ENCODE measurements around the gene L3MBTL4. TPM values are rescaled to one million over a fixed set of nuclear protein-coding genes. Genes with fewer than 3 reads are reported as not detected.

Gene L3MBTL4
- total RNA-seq, 1 experiment from 2014 or later: 1.4 TPM

GRCh38 chr18:6146307-6146661 is 268.4 kb downstream of the L3MBTL4 start:
- TF ChIP-seq AFF4 (CRISPR knock-in tag; IDR thresholded peaks at IDR 0.05; ENCODE audit: borderline replicate concordance) (no peak), NR2C2 (CRISPR knock-in tag; IDR thresholded peaks at IDR 0.05) (no peak), GTF2I (CRISPR knock-in tag; conservative IDR thresholded peaks at IDR 0.05) (no peak), ZNF671 (CRISPR knock-in tag; IDR thresholded peaks at IDR 0.05) (no peak), RELA (CRISPR knock-in tag; IDR thresholded peaks at IDR 0.05; ENCODE audit: borderline replicate concordance) (no peak), ZNF416 (CRISPR knock-in tag; IDR thresholded peaks at IDR 0.05) (no peak), ERG (CRISPR knock-in tag; IDR thresholded peaks at IDR 0.05) (no peak), TP53 (CRISPR knock-in tag; IDR thresholded peaks at IDR 0.05) (no peak), RORB (CRISPR knock-in tag; IDR thresholded peaks at IDR 0.05) (no peak)
- TF ChIP-seq, protein P1, sequence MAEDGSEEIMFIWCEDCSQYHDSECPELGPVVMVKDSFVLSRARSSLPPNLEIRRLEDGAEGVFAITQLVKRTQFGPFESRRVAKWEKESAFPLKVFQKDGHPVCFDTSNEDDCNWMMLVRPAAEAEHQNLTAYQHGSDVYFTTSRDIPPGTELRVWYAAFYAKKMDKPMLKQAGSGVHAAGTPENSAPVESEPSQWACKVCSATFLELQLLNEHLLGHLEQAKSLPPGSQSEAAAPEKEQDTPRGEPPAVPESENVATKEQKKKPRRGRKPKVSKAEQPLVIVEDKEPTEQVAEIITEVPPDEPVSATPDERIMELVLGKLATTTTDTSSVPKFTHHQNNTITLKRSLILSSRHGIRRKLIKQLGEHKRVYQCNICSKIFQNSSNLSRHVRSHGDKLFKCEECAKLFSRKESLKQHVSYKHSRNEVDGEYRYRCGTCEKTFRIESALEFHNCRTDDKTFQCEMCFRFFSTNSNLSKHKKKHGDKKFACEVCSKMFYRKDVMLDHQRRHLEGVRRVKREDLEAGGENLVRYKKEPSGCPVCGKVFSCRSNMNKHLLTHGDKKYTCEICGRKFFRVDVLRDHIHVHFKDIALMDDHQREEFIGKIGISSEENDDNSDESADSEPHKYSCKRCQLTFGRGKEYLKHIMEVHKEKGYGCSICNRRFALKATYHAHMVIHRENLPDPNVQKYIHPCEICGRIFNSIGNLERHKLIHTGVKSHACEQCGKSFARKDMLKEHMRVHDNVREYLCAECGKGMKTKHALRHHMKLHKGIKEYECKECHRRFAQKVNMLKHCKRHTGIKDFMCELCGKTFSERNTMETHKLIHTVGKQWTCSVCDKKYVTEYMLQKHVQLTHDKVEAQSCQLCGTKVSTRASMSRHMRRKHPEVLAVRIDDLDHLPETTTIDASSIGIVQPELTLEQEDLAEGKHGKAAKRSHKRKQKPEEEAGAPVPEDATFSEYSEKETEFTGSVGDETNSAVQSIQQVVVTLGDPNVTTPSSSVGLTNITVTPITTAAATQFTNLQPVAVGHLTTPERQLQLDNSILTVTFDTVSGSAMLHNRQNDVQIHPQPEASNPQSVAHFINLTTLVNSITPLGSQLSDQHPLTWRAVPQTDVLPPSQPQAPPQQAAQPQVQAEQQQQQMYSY (CRISPR knock-in tag; IDR thresholded peaks at IDR 0.05): no peak
- Mint-ChIP-seq H3K9me3 (peaks cover 4% of the 10 kb centered on the region), H3K4me1 (no peaks in the 10 kb centered on the region; the same call in 1 of the 2 replicates), H3K27me3 (ENCODE audit: low read depth) (no peaks in the 10 kb centered on the region; the same call in 1 of the 2 replicates), H3K4me3 (no peak overlapping the region), H3K36me3 (no peaks in the 10 kb centered on the region), H3K27ac (no peak overlapping the region)
- ChIA-PET POLR2A (no interaction called here), CTCF (interaction anchor here (1.5 kb wide), 1 partner anchor 73 kb away, joined by 6 read pairs; no protein-coding TSS in a partner anchor)
- ATAC-seq: peak; percentile 32
- DNase-seq (ENCODE audit: low spot score): no peak

GRCh38 chr18:6145645-6146306 is 268.9 kb downstream of the L3MBTL4 start:
- Mint-ChIP-seq H3K36me3 (no peaks in the 10 kb centered on the region), H3K27me3 (ENCODE audit: low read depth) (no peaks in the 10 kb centered on the region; the same call in 1 of the 2 replicates), H3K4me3 (no peak overlapping the region), H3K9me3 (peaks cover 4% of the 10 kb centered on the region), H3K4me1 (no peaks in the 10 kb centered on the region; the same call in 1 of the 2 replicates), H3K27ac (no peak overlapping the region)
- DNase-seq (ENCODE audit: low spot score) (peak; percentile 14), ATAC-seq (peak; percentile 61)
- ChIA-PET CTCF (interaction anchor here (1.5 kb wide), 1 partner anchor 74 kb away, joined by 6 read pairs; no protein-coding TSS in a partner anchor), POLR2A (no interaction called here)
- no peak for TF ChIP-seq IRF2 (CRISPR knock-in tag; IDR thresholded peaks at IDR 0.05; ENCODE audit: borderline replicate concordance, low read depth)
- TF ChIP-seq STAT6 (CRISPR knock-in tag; conservative IDR thresholded peaks at IDR 0.05; ENCODE audit: low read depth): no peak
- TF ChIP-seq IRF1 (CRISPR knock-in tag; IDR thresholded peaks at IDR 0.05): no peak
- no peak for TF ChIP-seq HMGXB4 (CRISPR knock-in tag; IDR thresholded peaks at IDR 0.05)
- TF ChIP-seq, protein P2, sequence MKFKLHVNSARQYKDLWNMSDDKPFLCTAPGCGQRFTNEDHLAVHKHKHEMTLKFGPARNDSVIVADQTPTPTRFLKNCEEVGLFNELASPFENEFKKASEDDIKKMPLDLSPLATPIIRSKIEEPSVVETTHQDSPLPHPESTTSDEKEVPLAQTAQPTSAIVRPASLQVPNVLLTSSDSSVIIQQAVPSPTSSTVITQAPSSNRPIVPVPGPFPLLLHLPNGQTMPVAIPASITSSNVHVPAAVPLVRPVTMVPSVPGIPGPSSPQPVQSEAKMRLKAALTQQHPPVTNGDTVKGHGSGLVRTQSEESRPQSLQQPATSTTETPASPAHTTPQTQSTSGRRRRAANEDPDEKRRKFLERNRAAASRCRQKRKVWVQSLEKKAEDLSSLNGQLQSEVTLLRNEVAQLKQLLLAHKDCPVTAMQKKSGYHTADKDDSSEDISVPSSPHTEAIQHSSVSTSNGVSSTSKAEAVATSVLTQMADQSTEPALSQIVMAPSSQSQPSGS (CRISPR knock-in tag; IDR thresholded peaks at IDR 0.05; ENCODE audit: borderline replicate concordance, low read depth): no peak

Data from WTC11 (cell line).